RCC 7860 (cell line): ENCODE data around the gene SNAPC4.
A peak's percentile ranks its signal among the peaks of the same experiment; 100 is the strongest.
"Not testable (repeated sequence)": the region's sequence is repeated elsewhere in the genome, so short reads cannot be mapped to it uniquely, and the experiment has no call there.

Experiments used
- DNase-seq: peaks from one replicate; pipeline ENCODE4 v3.0.0-alpha.2; 2015; ENCODE audit warnings: low spot score
- FAIRE-seq: peaks from 2 replicates; lab custom pipeline; 2012; peaks lifted over from hg19 to GRCh38; lab: Jason Lieb, UNC

The SNAPC4 gene

GRCh38 chr9:136361047-136361753 lies 38.8 kb downstream of the SNAPC4 start:
- FAIRE-seq (no peak), DNase-seq (no peak)

- DNase-seq (no peak), FAIRE-seq (no peak)
Observed at GRCh38 chr9:136359774-136360718, 39.9 kb downstream of the SNAPC4 start.

GRCh38 chr9:136358888-136359287 lies 41.1 kb downstream of the SNAPC4 start:
- DNase-seq (no peak), FAIRE-seq (no peak)

GRCh38 chr9:136358016-136358415 lies 42.0 kb downstream of the SNAPC4 start:
- FAIRE-seq, result no peak

GRCh38 chr9:136357202-136357725 lies 42.7 kb downstream of the SNAPC4 start:
- no peak for FAIRE-seq

More at GRCh38 chr9:136358016-136358415, 42.0 kb downstream of the SNAPC4 start:
- no peak for DNase-seq

GRCh38 chr9:136355616-136356557 lies 44.1 kb downstream of the SNAPC4 start:
- no peak for FAIRE-seq
- DNase-seq, result no peak

More at GRCh38 chr9:136357202-136357725, 42.7 kb downstream of the SNAPC4 start:
- DNase-seq, result no peak

GRCh38 chr9:136354592-136355085 lies 45.3 kb downstream of the SNAPC4 start:
- DNase-seq (peak; percentile 53), FAIRE-seq (no peak)

GRCh38 chr9:136353757-136354488 lies 46.0 kb downstream of the SNAPC4 start:
- FAIRE-seq (no peak), DNase-seq (no peak)

- no peak for FAIRE-seq
- DNase-seq, result no peak
Observed at GRCh38 chr9:136353088-136353487, 46.9 kb downstream of the SNAPC4 start.

- DNase-seq (no peak), FAIRE-seq (no peak)
Observed at GRCh38 chr9:136352682-136353081, 47.3 kb downstream of the SNAPC4 start.

- not testable (repeated sequence) for DNase-seq, FAIRE-seq
Observed at GRCh38 chr9:136351868-136352267, 48.1 kb downstream of the SNAPC4 start.

GRCh38 chr9:136351252-136351800 lies 48.6 kb downstream of the SNAPC4 start:
- FAIRE-seq (no peak), DNase-seq (no peak)
